GM18498 (cell line): ENCODE measurements around the gene COX7A1.
"Not testable (repeated sequence)": the region's sequence is repeated elsewhere in the genome, so short reads cannot be mapped to it uniquely, and the experiment has no call there.

ENCODE experiments used
- ATAC-seq: cut with Tn5 transposase; IDR thresholded peaks from one replicate; pipeline ENCODE4 v1.9.1; 2021; ENCODE audit warnings: mild to moderate bottlenecking, moderate library complexity; ENCODE audit not compliant: unreplicated experiment

The COX7A1 gene

DNA sequence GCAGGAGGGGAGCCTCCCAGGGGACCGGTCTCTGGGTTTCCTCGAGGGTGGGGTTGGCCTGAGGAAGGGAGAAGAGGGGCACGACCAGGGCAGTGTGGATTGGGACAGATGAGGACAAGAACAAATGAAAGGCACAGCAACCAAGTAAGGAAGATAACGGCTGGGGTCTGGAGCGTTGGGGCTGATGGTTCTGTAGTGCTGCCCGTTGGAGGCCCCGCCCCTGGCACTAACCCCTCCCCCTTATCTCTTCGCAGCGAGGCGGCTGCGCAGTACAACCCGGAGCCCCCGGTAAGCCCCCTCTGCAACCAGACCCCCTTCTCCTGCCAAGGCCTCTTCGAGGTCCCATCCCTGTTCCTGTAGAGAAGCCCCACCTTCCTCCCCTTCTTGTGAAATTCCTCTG is 10.2 kb downstream of the COX7A1 start:
- no peak for ATAC-seq

DNA sequence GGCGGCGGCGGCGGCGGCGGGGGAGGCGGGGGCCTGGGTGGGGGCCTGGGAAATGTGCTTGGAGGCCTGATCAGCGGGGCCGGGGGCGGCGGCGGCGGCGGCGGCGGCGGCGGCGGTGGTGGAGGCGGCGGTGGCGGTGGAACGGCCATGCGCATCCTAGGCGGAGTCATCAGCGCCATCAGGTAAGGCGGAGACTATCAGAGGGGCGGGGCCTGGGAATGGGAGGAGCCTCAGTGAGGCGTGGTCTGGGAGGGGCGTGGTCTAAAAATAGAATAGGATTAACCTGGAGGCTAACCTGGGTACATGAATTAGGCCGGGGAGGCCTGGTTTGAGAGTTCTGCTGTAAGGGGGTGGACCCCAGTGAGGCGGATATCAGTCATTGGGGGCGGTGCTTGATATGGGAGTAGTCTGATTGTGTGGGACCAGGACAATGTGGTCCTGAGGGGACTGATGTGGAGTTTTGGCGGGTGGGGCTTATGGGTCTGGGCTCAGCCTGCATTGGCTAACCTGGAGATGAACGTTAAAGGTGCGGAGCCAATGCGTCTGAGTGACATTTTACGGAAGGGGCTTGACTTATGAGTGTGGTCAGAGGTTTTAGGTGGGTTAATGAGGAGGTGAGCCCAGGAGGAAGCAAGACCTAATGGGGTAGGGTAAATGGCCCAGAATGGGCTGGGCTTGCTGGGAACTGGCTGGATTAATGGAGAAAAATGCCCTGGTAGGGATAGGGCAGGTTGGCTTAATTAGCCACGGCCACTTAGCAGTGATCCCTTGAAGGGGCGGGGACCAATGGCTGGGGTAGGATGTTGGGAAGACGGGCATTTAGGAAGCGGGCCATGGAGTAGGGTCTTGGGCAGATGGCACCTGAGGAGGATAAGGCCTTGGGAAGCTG is 11.0 kb downstream of the COX7A1 start:
- peak; percentile 52 for ATAC-seq

DNA sequence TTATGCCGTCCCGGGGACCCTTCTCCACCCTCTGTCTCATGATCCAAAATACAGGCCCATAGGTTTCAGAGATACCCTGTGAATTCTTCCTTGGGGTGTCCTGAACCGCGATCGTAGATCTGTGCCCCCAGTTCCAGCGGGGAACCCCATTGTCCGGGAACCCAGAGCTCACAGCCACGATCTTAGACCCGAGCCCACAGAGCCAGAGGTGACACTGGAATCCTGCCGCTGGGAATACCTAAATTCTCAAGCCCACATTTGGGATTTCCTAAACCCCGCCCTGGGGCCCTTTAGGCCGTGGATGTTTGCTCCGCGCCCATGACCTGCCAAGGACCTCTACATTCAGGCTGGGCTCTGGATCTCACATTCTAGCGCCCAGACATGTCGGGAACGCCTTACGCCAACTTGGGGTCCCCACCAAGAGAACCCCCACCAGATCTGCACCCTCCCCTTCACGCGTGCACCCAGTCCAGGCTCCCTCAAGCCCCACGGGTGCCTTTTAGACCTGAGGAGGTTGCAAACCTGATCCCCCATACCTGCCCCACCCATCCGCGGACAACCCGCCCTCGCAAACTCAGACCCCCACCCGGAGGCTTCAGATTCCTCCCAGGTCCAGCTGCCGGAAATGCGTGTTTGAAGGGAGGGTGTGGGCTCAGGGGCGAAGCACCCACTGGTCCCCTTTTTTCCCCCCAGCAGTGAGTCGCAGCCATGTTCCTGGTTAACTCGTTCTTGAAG is 11.8 kb downstream of the COX7A1 start:
- peak; percentile 23 for ATAC-seq

DNA sequence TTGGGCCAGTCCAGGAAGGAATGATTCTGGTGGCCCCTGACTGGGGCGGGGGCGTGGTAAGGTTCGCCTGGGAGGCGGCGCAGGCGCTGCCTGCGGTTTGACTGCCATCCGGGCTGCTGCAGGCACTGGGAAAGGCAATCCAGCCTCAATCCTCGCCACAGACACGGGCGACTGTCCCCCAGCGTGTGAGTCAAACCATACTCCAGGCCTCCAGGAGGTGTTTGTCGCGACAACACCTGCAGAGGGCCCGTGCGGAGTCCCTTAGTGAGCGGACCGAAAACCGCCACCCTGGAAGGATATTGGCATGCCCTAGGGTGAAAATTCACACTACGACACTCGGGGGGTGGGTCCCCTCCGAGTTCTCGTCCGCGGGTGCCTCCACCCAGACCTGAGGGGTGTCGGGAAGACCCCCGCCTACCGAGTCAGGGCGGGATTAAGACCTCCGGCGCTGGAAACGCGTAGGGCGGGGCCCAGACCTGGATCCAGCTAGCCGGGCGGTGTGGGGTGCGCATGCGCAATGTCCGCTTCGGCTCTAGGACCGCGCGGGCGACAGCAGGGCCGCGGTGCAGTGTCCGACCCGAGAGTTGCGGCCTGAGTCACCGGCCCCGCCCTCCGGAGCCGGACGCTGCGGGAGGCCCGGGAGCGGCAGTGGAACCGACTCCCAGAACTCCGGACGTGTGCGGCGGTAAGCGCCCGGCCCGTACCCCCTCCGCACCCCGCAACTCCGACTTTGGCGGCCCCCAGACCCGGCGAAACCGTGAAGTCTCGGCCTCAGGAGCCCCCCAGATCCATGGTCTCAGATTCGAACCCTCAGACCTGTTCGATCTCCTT is 12.6 kb downstream of the COX7A1 start, which contains the start of gene CAPNS1:
Gene CAPNS1 (plus strand): TSS at position 594 of the 831 bp plus-strand sequence. CDS start 946 bp downstream, outside the sequence.
- ATAC-seq: peak; percentile 78

DNA sequence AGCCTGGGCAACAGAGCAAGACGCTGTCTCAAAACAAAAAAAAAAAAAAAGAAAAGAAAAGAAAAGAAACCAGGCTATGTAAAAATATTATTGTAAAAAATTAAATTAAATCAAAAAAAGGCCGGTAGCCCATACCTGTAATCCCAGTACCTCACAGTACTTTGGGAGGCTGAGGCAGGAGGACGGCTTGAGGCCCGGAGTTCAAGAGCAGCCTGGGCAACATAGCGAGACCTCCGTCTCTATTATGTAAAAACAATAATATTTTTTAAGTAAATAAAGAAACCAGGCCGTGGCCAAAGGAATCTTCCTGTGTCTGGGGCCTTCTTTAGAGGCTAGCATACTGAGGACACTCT is 13.2 kb downstream of the COX7A1 start:
- no peak for ATAC-seq

DNA sequence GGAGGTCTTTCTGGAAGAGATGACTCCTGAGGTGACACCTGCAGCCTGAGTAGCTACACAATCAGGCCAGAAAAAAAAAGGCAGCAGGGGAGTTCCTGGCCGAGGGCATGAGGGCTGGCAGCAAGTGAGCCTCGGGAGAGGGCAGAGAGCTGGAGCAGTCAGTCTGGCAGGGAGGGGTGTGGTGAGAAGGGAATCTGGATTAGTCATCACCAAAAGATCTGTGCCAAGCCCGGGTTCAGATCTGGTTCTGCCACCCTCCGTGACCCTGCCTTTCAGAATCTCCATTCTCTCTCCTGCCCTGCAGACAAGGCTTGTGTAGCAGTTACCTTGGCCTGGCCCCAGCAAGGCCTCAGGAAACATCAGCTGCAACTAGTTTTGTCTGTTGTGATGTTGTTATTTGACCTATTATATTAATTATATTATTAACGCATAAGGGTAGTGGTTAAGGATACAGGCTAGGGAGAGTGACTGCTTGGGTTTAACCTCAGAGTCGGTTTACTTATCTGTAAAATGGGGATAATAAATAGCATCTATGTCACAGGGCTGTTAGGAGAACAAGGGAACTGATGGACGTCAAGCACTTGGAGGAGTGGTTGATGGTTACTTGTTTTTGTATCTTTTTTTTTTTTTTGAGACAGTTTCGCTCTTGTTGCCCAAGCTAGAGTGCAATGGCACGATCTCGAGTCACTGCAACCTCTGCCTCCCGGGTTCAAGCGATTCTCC is 15.1 kb downstream of the COX7A1 start:
- no peak for ATAC-seq

DNA sequence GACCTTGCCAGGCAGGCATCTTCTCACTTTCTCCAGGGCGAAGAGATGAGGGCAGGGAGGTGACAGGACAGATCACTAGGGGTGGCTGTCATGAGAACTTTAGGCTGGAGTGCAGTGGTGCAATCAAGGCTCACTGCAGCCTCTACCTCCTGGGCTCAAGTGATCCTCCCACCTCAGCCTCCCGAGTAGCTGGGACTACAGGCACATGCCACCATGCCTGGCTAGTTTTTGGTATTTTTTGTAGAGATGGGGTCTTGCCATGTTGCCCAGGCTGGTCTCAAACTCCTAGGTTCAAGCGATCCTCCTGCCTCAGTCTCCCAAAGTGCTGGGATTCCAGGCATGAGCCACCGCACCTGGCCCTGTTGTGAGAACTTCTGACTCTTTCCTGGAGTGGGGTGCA is 17.4 kb downstream of the COX7A1 start:
- not testable (repeated sequence) for ATAC-seq

DNA sequence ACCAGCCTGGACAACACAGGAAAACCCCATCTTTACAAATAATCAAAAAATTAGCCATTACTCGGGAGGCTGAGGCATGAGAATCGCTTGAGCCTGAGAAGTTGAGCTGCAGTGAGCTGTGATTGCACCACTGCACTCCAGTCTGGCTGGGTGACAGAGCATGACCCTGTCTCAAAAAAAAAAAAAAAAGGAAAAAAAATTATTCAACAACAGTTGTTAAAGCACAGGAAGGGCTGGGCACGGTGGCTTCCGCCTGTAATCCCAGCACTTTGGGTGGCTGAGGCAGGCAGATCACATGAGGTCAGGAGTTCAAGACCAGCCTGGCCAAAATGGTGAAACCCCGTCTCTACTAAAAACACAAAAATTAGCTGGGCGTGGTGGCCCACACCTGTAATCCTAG is 21.0 kb downstream of the COX7A1 start:
- ATAC-seq: not testable (repeated sequence)

DNA sequence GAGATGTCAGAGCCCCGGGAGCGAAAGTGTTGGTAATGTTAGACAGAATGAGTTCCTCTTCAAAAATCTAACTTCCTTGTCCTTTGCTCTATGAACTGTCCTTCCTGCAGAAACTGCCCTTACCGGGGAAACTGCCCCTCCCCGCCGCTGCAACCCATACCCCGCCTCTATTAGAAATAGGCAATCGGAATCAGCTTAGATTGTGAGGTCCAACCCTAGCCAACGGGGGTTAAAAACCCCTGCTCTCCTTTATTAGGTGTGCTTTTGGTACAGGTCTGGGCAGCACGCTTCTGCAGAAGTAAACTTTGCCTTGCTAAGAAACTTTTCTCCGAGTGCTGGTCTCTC is 23.9 kb downstream of the COX7A1 start:
- peak; percentile 7 for ATAC-seq

DNA sequence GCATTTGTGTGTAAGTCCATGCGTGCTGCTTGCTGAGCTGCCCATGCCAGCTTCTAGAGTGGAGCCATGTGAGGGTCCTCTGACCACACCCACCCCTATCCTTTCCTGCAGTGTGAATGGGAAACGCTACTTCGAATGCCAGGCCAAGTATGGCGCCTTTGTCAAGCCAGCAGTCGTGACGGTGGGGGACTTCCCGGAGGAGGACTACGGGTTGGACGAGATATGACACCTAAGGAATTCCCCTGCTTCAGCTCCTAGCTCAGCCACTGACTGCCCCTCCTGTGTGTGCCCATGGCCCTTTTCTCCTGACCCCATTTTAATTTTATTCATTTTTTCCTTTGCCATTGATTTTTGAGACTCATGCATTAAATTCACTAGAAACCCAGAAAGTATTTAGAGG is 26.7 kb downstream of the COX7A1 start:
- ATAC-seq: no peak

DNA sequence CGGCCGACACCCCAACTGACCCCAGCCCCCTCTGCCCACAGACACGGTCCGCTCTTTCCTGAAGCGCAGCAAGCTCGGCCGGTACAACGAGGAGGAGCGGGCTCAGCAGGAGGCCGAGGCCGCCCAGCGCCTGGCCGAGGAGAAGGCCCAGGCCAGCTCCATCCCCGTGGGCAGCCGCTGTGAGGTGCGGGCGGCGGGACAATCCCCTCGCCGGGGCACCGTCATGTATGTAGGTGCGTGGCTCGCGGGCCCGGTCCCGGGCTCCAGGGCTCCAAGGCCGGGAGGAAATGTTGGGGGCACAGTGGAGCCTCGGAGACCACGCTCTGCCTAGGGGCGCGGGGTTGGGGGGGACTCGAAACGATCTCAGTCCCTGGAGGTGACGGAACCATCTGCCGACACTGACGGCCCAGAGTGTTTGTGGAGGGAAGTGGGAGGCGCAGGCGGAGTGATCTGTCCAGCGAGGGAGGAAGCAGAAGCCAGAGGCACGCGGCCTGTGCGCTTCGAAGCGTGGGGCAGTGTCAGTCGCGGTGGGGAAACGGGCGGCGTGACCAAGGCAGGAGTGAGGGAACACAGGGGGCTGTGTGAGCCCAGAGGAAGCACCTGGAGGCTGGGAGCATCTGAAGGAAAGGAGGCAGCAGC is 30.6 kb downstream of the COX7A1 start:
- ATAC-seq: no peak

DNA sequence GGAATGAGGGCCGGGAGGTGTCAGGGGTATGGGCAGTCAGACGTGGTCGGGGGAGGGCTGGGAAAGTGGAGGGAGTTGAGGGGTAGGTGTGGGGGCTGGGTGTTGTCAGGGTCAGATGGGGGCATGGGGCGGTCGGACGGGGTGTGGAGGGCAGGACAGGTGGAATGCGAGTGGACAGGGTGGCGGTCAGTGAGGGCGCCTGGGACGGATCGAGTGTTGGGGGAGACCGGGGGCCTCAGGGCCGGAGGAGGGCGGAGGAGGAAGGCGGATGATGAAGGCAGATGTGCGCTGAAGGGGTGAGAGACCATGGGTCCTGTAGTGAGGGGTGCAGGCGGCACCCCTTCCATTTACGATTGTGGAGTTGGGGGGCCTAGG is 31.3 kb downstream of the COX7A1 start:
- ATAC-seq: no peak

DNA sequence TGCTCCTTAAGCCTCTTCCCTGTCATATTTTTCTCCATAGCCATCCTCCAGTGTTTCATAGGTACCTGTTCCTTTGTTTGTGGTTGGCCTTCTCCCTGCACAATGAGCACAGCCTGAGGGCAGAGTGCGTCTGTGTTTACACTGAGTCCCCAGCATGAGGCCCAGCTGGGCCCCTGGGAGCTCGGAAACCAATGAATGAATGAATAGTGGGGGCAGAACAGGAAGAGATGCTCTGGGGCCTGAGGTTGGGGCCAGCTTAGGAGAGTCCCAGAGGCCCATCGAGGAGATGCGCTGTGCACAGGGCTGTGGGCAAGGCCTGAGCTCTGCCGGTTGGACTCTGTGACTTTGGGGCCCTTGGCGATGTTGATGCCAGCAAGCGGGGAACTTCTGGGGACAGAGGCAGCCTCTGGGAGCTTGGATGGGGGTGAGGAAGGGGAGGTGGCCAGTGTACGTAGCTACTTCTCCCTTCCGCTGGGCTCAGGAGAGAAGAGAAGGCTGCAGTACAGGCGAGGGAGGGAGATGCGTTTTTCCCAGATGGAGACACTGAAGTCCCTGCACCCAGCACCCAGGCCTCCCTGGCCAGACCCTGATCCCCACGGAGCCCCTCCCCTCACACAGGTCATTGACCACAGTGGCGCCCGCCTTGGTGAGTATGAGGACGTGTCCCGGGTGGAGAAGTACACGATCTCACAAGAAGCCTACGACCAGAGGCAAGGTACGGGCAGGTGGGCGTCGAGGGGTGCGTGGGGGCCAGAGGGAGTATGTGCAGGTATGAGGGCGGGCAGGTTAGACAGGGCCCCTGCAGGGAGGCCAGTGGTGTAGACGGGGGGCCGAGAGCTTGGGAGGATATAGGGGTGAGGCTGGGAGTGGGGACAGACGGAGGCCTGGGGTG is 31.9 kb downstream of the COX7A1 start:
- ATAC-seq: no peak

DNA sequence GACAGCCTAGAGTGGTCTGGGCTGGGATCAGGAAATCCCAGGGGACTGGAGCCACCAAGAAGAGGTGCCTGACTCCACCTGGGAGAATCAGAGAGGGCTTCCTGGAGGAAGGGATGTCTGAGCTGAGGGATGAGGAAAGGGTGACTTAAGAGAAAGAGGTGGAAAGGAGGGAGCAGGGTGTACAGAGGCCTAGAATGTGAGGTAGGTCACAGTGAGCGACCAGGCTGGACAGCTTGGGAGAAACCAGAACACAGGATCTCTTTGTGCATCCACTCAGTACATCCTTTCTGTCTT is 36.0 kb downstream of the COX7A1 start:
- ATAC-seq: no peak

DNA sequence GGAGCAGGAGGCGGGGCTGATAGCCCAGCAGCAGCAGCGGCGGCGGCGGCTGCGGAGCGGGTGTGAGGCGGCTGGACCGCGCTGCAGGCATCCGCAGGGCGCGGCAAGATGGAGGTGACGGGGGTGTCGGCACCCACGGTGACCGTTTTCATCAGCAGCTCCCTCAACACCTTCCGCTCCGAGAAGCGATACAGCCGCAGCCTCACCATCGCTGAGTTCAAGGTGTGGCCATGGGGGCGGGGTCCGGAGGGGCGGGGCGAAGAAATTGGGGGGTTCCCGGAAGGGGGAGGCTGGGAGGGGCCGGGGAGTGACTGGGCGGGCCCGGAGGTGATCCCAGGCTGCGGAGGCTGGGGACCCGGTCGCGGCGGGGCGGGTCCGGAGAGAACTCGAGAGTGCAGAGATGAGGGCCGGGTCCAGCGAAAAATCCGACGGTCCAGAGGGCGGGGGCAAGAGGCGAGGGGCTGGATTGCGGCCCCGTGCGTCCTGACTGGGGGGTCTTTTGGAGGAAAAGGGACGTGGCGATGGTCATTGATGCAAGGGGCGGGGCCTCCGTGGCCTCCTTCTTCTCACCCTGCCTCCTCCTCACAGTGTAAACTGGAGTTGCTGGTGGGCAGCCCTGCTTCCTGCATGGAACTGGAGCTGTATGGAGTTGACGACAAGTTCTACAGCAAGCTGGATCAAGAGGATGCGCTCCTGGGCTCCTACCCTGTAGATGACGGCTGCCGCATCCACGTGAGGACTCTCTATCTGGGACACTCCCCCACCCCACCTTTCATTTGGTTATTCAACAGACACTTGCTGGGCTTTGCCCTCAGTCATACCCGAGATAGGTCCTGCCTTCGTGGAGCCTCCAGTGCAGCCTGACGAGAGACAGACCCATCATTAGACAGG is 36.5 kb downstream of the COX7A1 start, which contains the start of gene TBCB:
Gene TBCB (plus strand): TSS at position 16 of the 891 bp plus-strand sequence. CDS start 93 bp downstream, at position 109.
- peak; percentile 41 for ATAC-seq

DNA sequence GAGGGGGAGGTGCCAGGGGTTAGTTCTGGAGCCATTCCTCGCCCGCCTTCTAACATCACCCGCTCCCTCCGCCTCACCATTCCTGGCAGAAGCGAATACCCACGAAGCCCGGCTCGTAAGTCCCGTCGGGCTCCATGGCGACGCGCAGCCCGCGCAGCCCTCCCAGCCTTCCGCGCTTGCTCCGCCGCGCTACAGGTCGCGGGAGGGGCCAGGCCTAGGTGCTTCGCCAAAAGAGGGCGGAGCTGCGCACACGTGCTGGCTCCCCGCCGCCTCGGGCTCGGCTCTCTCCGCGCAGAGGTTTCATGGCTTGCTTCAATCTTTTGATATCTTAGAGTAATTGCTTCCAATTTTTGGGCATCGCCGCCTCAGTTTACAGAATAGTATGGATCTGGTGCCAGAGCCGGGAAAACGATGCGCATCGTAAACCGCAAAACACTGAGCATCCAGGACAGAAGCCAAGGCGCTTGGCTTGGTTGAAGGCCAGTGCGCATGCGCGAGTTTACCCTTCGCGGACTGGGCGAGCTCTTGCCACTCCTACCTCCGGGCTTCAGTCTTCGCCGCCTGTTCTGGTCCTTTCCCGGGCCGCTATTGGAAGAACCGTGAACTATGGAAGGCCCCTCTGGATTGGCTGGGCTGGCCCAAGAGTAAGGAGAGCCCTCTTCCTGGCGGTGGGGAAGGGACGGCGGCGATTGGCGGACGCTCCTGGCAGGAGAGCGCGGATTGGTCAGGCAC is 37.4 kb downstream of the COX7A1 start, which contains the start of gene POLR2I:
Gene POLR2I (minus strand): TSS at position 155 of the 732 bp plus-strand sequence. CDS start 19 bp downstream, at position 136.
- peak; percentile 82 for ATAC-seq

DNA sequence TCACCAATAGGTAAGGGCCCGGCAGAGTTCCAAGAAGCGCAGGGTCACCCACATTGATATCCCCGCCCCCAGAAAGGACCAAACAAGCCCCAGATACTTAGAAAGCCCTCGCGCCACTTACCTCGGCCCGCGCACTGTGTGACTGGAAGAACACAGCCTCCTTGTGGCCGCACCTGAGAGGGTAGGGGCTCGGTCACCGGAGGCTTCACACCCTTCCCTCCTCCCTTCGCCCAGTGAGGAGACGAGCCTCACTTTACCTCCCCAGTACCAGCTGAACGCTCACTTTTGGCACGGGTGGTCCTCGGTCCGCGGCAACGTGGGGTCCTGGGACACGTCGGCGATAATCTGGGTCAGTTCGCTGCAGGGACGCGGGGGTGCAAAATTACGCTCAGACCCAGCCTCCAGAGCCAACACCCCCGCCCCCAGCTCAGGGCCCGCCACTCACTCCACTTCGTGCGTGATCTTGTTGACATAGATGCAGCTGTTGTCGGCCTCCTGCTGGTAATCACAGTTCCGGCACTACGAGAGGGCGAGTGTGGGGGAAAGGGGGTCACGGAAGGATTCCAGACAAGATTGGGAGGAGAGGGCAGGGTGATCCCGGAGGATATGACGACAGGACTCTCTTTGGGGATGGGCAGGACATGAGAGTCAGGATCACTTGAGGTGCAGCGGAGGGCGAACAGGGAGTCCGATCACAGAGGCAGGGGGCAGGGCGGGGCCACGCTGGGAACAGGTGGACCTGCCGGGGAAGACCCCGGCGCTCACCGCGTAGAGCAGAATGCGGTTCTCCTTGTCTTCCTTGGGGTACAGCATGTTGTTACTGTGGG is 38.1 kb downstream of the COX7A1 start:
- no peak for ATAC-seq
